Measurements from ENCODE around the gene SYTL2.
"Not testable (repeated sequence)": the region's sequence is repeated elsewhere in the genome, so short reads cannot be mapped to it uniquely, and the experiment has no call there.

The SYTL2 gene

GRCh38 chr11:85791409-85791990 lies 19.4 kb downstream of the SYTL2 start:
- no peak for DNase-seq (ENCODE audit: low read depth)

GRCh38 chr11:85787809-85788760 lies 22.9 kb downstream of the SYTL2 start:
- no peak for DNase-seq (ENCODE audit: low read depth)

- no peak for DNase-seq (ENCODE audit: low read depth)
Measured at GRCh38 chr11:85787168-85787567, 23.8 kb downstream of the SYTL2 start.

- DNase-seq (ENCODE audit: low read depth), result no peak
Measured at GRCh38 chr11:85784480-85785265, 26.3 kb downstream of the SYTL2 start.

- DNase-seq (ENCODE audit: low read depth), result no peak
Measured at GRCh38 chr11:85783758-85784157, 27.2 kb downstream of the SYTL2 start.

- DNase-seq (ENCODE audit: low read depth), result not testable (repeated sequence)
Measured at GRCh38 chr11:85780780-85781517, 30.0 kb downstream of the SYTL2 start.

- no peak for DNase-seq (ENCODE audit: low read depth)
Measured at GRCh38 chr11:85779956-85780640, 30.8 kb downstream of the SYTL2 start.

- DNase-seq (ENCODE audit: low read depth), result not testable (repeated sequence)
Measured at GRCh38 chr11:85777603-85777972, 33.4 kb downstream of the SYTL2 start.

- no peak for DNase-seq (ENCODE audit: low read depth)
Measured at GRCh38 chr11:85776951-85777602, 33.9 kb downstream of the SYTL2 start.

GRCh38 chr11:85774256-85775101 lies 36.5 kb downstream of the SYTL2 start:
- no peak for DNase-seq (ENCODE audit: low read depth)

GRCh38 chr11:85772695-85773094 lies 38.2 kb downstream of the SYTL2 start:
- no peak for DNase-seq (ENCODE audit: low read depth)

GRCh38 chr11:85771568-85771967 lies 39.4 kb downstream of the SYTL2 start:
- no peak for DNase-seq (ENCODE audit: low read depth)

- no peak for DNase-seq (ENCODE audit: low read depth)
Measured at GRCh38 chr11:85769771-85770170, 41.2 kb downstream of the SYTL2 start.

- no peak for DNase-seq (ENCODE audit: low read depth)
Measured at GRCh38 chr11:85768473-85769146, 42.3 kb downstream of the SYTL2 start.

GRCh38 chr11:85767246-85767945 lies 43.5 kb downstream of the SYTL2 start:
- no peak for DNase-seq (ENCODE audit: low read depth)

GRCh38 chr11:85766721-85767161 lies 44.2 kb downstream of the SYTL2 start:
- no peak for DNase-seq (ENCODE audit: low read depth)

GRCh38 chr11:85764796-85765195 lies 46.1 kb downstream of the SYTL2 start:
- no peak for DNase-seq (ENCODE audit: low read depth)

- DNase-seq (ENCODE audit: low read depth), result no peak
Measured at GRCh38 chr11:85762226-85762625, 48.7 kb downstream of the SYTL2 start.

GRCh38 chr11:85759915-85760314 lies 51.0 kb downstream of the SYTL2 start:
- DNase-seq (ENCODE audit: low read depth), result no peak

Measured in T-helper 22 cell (primary cell).